ENCODE data around the gene RXRB.

Gene RXRB

GRCh38 chr6:33198159-33198852, 2.2 kb downstream of the RXRB start:
- no peak for DNase-seq (ENCODE audit: low read depth in 2 of 2, low spot score in 1 of 2)

GRCh38 chr6:33197431-33198048, 2.9 kb downstream of the RXRB start:
- no peak for DNase-seq (ENCODE audit: low read depth in 2 of 2, low spot score in 1 of 2)

GRCh38 chr6:33195304-33196165, 4.9 kb downstream of the RXRB start:
- no peak for DNase-seq (ENCODE audit: low read depth in 2 of 2, low spot score in 1 of 2)

- no peak for DNase-seq (ENCODE audit: low read depth in 2 of 2, low spot score in 1 of 2)
Measured at GRCh38 chr6:33194431-33194979, 6.0 kb downstream of the RXRB start.

- DNase-seq (ENCODE audit: low read depth in 2 of 2, low spot score in 1 of 2): no peak
Measured at GRCh38 chr6:33193619-33194018, 6.8 kb downstream of the RXRB start.

- DNase-seq (ENCODE audit: low read depth in 2 of 2, low spot score in 1 of 2): no peak
Measured at GRCh38 chr6:33192671-33193602, 7.5 kb downstream of the RXRB start.

- DNase-seq (ENCODE audit: low read depth in 2 of 2, low spot score in 1 of 2): no peak
Measured at GRCh38 chr6:33192105-33192646, 8.3 kb downstream of the RXRB start, which contains the start of gene COL11A2. Gene COL11A2, minus strand, starts transcription at chr6:33192467. Its CDS starts 227 bp downstream, at chr6:33192240.

GRCh38 chr6:33191383-33192104, 8.9 kb downstream of the RXRB start:
- no peak for DNase-seq (ENCODE audit: low read depth in 2 of 2, low spot score in 1 of 2)

- no peak for DNase-seq (ENCODE audit: low read depth in 2 of 2, low spot score in 1 of 2)
Measured at GRCh38 chr6:33190504-33191107, 9.9 kb downstream of the RXRB start.

- DNase-seq (ENCODE audit: low read depth in 2 of 2, low spot score in 1 of 2): no peak
Measured at GRCh38 chr6:33189625-33190448, 10.6 kb downstream of the RXRB start.

GRCh38 chr6:33189164-33189563, 11.3 kb downstream of the RXRB start:
- no peak for DNase-seq (ENCODE audit: low read depth in 2 of 2, low spot score in 1 of 2)

- no peak for DNase-seq (ENCODE audit: low read depth in 2 of 2, low spot score in 1 of 2)
Measured at GRCh38 chr6:33187809-33188208, 12.7 kb downstream of the RXRB start.

GRCh38 chr6:33185654-33186187, 14.7 kb downstream of the RXRB start:
- no peak for DNase-seq (ENCODE audit: low read depth in 2 of 2, low spot score in 1 of 2)

GRCh38 chr6:33185190-33185589, 15.3 kb downstream of the RXRB start:
- no peak for DNase-seq (ENCODE audit: low read depth in 2 of 2, low spot score in 1 of 2)

- DNase-seq (ENCODE audit: low read depth in 2 of 2, low spot score in 1 of 2): no peak
Measured at GRCh38 chr6:33183071-33183683, 17.3 kb downstream of the RXRB start.

- no peak for DNase-seq (ENCODE audit: low read depth in 2 of 2, low spot score in 1 of 2)
Measured at GRCh38 chr6:33181141-33181540, 19.3 kb downstream of the RXRB start.

GRCh38 chr6:33178755-33179475, 21.6 kb downstream of the RXRB start:
- DNase-seq (ENCODE audit: low read depth in 2 of 2, low spot score in 1 of 2): no peak

Measured in stimulated activated CD8-positive, alpha-beta memory T cell treated with anti-CD3 and anti-CD28 coated beads, Interleukin-4, amount 100 ng/mL, for 4 hours (primary cell).